Lower leg skin (tissue), 4 donors: ENCODE results near the gene POLR2E. TPM values are rescaled to one million over a fixed set of nuclear protein-coding genes. Genes with fewer than 3 reads are reported as not detected.

Source experiments
- DNase-seq, 2 donors: peaks; one replicate each; pipeline ENCODE4 v3.0.0-alpha.2; 2019; ENCODE audit warnings: low spot score in 2 of 2
- H3K4me3 ChIP-seq: fragments of 200-600 bp; sonication (generic); 2 replicates; pipeline ENCODE4 v1.5.1; 2017; ENCODE audit warnings: mild to moderate bottlenecking, low read depth; ENCODE audit not compliant: poor library complexity, severe bottlenecking
- CTCF ChIP-seq, 3 donors: fragments of 450-650 bp; IDR thresholded peaks; one replicate each; pipeline ENCODE4 v1.5.1; 2016; ENCODE audit warnings: antibody characterized with exemption in 3 of 3, mild to moderate bottlenecking in 3 of 3, moderate library complexity in 2 of 3
- POLR2A ChIP-seq, 2 donors: fragments of 450-650 bp; IDR thresholded peaks; one replicate each; pipeline ENCODE4 v1.6.1; 2016 to 2017; ENCODE audit warnings: antibody characterized with exemption in 2 of 2, mild to moderate bottlenecking in 1 of 2, moderate library complexity in 1 of 2
- WGBS, 2 donors: methylation state at CpG; one replicate each; pipeline ENCODE4 v1.1.5; 2018; 5-methylcytosine and 5-hydroxymethylcytosine counted together
- intact Hi-C: fragments of 100-400 bp; cut with DNase I; formaldehyde crosslinking; loops from one replicate; pipeline ENCODE4 v1.15.0; 2023; ENCODE audit warnings: low total_unique reads
- total RNA-seq, 4 donors: library from RNA; depleted of rRNA; stranded (reverse); fragments of >200 nt; gene quantifications; one replicate each; pipeline ENCODE4 v1.1.0, GENCODE V29; 2016

Gene POLR2E
- total RNA-seq, 4 donors from 2014 or later, result 93.3 to 198 (median 123) TPM

- TF ChIP-seq POLR2A (IDR thresholded peaks at IDR 0.05) (no peak), CTCF (IDR thresholded peaks at IDR 0.05) (no peak)
- intact Hi-C loops, result no loop called here
- 71 to 83% methylated on average over 10 to 18 of the region's 22 CpGs for WGBS, 2 donors
- no peak overlapping the region for H3K4me3 ChIP-seq
- no peak for DNase-seq
These were observed 5.3 kb downstream of the POLR2E start for GRCh38 chr19:1089891-1090290.

DNA sequence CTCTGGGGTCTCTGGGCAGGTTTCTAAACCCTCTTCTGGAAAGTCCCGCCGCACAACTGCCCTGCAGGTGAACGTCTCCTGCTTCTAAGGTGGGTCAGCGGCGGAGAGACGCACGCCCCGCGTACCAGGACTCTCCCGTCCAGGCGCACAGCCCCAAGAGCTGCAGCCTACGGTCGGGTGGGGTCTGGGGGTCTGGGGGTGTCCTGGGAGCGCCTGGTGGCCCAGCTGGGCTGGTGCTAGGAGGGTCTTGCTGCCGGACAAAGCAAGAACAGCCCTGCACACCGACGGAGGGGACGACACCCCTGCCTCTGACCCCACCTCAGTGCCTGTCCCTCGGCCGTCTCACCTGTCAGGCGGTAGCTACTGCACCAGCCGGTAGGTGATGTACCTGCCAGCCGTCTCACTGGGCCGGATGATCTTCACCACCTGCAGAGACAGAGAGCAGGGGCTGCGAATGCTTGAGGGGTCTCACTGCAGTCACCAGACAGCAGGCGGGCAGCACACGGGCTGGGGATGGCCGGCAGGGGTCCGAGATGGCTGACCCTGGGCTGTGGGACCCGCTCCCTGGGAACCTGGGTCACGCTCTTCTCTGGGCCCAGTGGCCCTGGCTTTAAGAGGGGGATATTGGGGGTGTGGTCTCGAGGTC lies 5.9 kb downstream of the POLR2E start:
- 93% methylated on average over 22 to 29 of the region's 32 CpGs for WGBS, 2 donors
- H3K4me3 ChIP-seq, result no peak overlapping the region
- DNase-seq, result no peak
- no peak for TF ChIP-seq CTCF (IDR thresholded peaks at IDR 0.05)
- TF ChIP-seq POLR2A (IDR thresholded peaks at IDR 0.05), result no peak
- intact Hi-C loops, result no loop called here

DNA sequence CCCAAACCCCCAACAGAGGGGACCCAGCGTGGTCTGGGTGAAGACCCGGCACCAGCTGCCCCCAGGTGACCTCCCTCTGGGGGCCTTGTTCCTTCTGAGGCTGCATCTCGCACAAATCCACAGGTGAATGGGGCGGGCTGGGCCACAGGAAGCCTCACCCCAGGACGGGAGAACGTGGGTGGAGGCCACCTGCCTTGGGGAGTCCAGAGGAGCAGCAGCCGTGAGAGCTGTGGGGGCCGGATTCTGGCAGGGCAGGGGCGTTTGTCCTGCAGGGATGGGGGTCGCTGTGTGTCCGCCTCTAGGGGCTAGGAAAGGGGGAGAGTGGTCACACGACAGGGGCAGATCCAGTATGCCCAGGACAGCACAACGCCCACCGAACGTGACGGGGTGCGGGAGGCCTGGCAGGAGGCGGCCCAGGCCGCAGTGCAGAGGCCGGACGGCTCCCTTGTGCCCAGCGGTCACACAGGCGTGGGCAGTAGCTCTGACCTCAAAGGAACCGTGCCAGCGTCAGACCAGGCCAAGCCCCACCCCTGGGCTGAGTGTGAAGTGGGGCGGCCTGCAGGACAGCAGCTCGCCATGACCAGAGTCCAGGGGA lies 6.7 kb downstream of the POLR2E start:
- intact Hi-C loops, result no loop called here
- WGBS, 2 donors, result 78 to 85% methylated on average over 21 of the region's 27 CpGs
- H3K4me3 ChIP-seq, result no peak overlapping the region
- TF ChIP-seq POLR2A (IDR thresholded peaks at IDR 0.05) (no peak), CTCF (IDR thresholded peaks at IDR 0.05) (no peak)
- DNase-seq, result no peak

- DNase-seq, result no peak
- intact Hi-C loops, result no loop called here
- TF ChIP-seq POLR2A (IDR thresholded peaks at IDR 0.05), result no peak
- no peak for TF ChIP-seq CTCF (IDR thresholded peaks at IDR 0.05)
- no peak overlapping the region for H3K4me3 ChIP-seq
- 62 to 66% methylated on average over 27 of the region's 27 CpGs for WGBS, 2 donors
These were observed 7.3 kb downstream of the POLR2E start for GRCh38 chr19:1087813-1088415.

GRCh38 chr19:1086613-1087012 lies 8.6 kb downstream of the POLR2E start:
- WGBS, 2 donors, result 79 to 83% methylated on average over 21 of the region's 21 CpGs
- DNase-seq, result no peak
- no peak overlapping the region for H3K4me3 ChIP-seq
- intact Hi-C loops, result no loop called here
- no peak for TF ChIP-seq CTCF (IDR thresholded peaks at IDR 0.05)
- no peak for TF ChIP-seq POLR2A (IDR thresholded peaks at IDR 0.05)
